Measurements from ENCODE around the gene ADGRA1.
"Not testable (repeated sequence)": the region's sequence is repeated elsewhere in the genome, so short reads cannot be mapped to it uniquely, and the experiment has no call there.

ADGRA1 gene

DNA sequence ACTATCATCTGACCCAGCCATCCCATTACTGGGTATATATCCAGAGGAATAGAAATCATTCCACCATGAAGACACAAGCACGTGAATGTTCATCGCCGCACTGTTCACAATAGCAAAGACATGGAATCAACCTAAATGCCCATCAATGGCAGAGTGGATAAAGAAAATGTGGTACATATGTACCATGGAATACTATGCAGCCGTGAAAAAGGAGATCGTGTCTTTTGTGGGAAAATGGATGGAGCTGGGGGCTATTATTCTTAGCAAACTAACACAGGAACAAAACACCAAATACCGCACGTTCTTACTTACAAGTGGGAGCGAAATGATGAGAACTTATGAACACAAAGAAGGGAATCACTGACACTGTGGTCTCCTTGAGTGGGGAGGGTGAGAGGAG lies 62.5 kb downstream of the ADGRA1 start:
- DNase-seq (ENCODE audit: low read depth): no peak

DNA sequence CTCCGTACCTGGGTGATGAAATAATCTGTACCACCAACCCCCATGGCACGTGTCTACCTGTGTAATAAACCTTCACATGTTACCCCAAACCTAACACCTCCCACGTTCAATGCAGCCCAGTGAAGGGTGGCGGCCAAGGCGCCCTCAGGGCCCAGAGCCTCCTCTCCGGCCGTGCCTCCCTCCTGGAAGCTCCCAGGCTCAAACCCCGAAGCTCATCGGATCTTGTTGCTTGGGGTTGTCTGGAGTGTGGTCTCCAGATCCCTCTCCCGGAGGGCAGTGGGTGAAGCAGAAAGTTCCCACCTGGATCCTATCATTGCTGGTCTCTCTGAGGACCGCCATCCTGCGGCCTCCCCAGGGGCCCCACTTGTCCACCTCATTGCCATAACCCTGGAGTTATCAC lies 62.9 kb downstream of the ADGRA1 start:
- DNase-seq (ENCODE audit: low read depth): no peak

DNA sequence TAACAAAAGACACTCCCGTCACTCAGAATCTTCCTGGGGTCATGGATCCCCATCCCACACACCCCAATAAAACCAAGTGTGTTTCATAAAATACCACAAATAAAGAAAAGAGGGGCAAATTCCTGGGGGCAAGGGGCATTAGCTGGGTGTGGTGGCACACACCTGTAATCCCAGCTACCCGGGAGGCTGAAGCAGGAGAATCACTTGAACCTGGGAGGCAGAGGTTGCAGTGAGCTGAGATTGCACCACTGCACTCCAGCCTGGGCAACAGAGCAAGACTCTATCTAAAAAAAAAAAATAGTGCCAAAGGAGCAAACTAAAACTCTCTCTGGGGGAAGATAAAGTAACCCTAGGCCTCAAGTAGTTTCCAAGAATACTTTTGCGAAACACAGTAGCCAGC lies 63.3 kb downstream of the ADGRA1 start:
- DNase-seq (ENCODE audit: low read depth): not testable (repeated sequence)

DNA sequence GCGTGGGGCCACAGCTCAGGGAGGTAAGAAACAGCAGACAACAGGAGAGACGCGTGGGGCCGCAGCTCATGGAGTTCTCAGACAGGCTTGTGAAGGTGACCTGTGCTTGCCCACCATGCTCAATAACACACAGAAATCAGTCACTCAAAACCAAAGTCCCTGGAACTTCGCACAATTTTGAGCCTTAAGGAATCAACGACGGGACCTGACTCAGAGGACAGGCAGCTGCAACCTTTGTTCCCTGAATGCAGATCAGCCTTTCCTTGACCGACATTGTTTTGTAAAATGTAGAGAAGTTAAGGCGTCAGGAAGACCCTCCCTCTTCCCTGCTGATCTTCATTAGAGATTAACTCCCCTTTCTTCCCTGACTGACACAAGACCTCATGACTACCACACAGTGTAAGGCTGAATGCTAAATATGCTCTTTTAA lies 63.8 kb downstream of the ADGRA1 start:
- peak; percentile 6 for DNase-seq (ENCODE audit: low read depth)

DNA sequence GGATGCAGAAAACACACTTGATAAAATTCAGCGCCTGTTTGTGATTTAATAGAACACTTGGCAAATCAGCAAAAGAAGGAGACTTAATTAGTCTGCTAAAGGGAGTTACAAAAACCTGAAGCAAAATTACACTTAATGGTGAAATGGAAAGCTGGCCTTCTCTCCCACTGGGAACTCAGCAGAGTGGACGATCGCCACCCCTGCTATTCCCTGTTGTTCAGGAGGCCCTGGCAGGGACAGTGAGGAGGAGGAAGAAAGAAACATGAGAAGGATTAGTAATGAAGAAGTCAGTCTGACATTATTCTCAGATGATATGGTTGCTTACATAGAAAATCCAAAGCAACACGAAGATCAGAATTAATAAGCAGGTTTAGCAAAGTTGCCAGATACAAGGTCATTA lies 66.7 kb downstream of the ADGRA1 start:
- DNase-seq (ENCODE audit: low read depth): no peak

DNA sequence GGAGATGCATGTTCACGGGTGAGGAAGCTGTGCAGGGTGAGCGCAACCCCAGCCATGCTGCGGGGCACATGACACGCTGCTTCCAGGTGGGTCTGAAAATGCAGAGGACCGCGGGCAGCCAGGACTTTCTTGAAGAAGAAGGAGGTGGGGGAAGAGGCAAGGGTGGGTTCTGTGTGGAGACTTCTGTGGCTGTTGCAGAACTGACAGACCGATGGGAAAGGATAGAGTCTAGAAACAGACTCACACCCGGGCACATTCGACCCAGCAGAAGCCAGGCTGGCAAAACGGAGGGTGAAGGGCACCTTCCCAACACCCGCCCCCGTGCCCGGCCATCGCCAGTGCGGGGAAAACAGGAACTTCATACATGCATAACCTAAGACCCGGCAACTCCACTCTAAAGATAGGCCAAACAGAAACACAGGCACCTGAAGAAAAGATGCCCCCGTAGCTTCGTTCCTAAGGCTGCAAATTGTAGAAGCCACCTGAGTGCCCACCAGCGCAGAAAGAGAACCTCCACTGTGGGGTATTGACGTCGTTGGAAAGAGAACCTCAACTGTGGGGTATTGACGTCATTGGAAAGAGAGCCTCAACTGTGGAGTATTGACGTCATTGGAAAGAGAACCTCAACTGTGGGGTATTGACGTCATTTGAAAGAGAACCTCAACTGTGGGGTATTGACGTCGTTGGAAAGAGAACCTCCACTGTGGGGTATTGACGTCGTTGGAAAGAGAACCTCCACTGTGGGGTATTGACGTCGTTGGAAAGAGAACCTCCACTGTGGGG lies 67.5 kb downstream of the ADGRA1 start:
- DNase-seq (ENCODE audit: low read depth): no peak

DNA sequence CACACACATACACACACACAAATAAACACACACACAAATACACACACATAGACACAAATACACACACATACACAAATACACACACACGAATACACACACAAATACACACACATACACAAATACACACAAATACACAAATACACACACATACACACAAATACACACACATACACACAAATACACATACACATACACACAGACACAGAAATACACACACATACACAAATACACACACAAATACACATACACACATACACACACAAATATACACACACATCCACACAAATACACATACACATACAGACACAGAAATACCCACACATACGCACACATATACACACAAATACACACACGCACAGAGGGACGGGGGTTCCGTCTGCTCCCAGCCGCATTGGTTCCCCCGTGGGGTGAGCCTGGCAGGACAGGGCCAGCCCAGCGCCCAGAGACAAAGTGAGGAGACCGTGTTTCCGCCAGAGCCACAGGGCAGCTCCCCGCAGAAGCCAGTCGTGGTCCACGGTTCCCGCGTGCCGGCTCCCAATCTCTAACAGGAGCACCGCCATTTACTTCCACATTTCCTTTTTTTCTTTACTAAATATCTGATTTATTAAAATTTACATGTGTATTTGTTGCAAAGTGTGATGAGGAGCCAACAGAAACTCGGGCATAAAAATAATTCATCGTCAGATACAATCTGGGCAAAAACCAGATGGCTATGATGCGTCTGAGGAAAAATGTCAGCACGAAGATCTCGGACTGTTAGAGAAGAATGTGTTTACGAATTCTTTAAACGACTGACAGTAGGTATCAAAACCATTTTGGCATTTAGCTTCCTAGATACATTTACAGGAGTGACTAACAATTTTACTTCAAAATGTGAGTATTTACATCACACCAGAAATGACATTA lies 69.2 kb downstream of the ADGRA1 start:
- peak; percentile 80 for DNase-seq (ENCODE audit: low read depth)

DNA sequence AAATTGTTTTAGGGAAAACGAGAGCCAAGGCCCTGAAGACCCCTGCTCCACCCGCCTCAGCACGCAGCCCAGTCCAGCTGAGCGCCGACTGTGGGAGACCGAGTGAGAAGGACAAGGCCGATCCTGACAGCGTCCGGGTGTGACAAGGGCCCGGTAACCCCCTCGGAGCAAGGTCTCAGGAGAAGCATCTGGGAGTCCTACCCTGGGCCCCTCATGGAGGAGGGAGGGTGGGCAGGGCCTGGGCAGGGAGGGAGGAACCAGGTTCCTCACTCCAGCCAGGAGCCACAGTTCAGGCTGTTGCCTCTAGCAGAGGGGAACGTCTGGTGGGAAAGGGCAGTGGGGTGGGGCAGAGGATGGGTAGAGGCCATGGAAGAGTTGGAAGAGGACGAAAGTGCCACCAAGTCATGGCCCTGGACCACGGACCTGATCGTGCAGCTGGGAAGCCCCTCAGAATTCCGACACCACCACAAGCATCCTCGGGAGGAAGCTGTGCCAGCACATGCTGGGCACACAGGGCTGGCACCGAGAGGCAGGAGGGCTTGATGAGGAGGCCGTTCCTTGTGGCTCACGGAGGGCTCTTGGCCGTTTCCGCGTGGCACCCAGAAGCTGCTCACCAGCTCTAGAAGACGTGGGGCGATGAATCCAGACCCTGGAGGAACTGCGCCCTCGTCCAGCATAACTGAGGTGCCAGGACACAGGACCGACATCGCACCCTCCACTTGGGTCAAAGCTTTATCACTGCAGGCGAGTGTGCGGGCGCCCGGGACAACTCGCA lies 70.1 kb downstream of the ADGRA1 start:
- DNase-seq (ENCODE audit: low read depth): no peak

DNA sequence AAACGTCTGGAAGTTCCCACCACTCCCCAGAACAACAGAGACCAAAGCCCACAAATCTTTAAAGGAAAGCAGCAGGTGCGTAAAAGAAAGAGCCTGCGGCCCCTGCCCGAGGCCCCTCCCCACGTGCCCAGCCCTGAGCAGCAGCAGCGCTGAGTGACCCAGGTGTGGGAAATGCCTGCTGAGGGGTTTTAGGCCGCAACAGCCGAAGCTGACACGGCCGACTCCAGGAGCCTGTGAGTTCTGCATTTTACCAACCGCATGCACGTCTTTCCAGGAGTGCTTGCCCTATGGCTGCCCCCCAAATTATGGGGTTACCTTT lies 70.7 kb downstream of the ADGRA1 start:
- no peak for DNase-seq (ENCODE audit: low read depth)

DNA sequence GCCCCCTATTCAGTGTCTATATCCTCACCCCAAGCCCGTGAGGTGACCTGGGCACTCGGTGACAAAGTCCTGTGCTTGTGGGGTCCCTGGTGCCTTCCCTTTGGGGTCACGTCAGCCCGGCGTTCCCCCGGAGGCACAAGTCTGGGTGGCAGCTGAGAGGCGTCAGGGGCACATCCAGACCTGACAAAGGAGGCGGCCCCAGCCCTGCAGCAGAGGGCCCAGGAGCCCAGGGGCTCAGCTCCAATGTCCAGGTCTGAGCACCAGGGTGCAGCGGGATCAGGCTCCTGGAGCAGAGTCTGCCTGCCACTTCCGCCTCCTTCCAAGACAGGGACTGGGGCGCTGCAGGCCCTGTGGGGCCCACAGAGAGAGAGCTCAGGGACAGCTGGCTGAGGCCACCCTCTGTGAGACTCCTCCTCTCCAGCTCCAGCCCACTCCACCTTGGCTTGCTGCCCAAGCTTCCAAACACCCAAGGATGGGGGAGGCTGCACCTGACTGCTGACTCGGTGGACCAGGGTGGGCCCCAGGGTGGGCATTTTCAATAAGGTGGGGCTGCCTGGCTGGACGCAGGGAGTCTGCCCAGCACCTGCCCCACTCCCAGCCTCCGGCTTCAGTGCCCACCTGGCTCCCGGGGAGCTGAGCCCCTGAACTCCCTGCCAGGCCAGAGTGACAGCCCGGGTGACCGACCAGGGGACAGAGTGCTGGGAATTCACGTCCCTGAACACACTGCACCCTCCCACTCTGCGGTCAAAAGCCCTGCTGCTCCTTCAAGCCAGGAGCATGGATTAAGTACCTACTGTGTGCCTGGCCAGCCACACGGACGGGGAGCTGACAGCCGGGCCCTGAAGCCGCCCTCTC lies 71.3 kb downstream of the ADGRA1 start:
- DNase-seq (ENCODE audit: low read depth): no peak

DNA sequence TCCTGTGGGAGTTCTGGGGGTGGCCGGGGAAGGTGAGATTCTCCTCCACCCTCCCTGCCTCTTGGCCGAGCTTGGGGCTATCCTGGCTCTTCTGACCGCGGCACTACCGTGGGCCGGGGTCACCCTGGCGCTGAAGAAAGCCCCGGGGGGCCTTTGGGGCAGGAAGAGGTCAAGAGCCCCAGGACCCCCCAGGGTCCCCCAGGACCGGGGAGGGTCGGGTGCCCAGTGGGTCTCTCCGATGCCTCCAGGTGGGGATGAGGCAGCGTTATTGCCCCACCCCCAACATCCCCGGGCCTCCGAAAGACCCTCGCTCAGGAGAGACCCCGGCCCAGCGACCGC lies 71.9 kb downstream of the ADGRA1 start:
- no peak for DNase-seq (ENCODE audit: low read depth)

DNA sequence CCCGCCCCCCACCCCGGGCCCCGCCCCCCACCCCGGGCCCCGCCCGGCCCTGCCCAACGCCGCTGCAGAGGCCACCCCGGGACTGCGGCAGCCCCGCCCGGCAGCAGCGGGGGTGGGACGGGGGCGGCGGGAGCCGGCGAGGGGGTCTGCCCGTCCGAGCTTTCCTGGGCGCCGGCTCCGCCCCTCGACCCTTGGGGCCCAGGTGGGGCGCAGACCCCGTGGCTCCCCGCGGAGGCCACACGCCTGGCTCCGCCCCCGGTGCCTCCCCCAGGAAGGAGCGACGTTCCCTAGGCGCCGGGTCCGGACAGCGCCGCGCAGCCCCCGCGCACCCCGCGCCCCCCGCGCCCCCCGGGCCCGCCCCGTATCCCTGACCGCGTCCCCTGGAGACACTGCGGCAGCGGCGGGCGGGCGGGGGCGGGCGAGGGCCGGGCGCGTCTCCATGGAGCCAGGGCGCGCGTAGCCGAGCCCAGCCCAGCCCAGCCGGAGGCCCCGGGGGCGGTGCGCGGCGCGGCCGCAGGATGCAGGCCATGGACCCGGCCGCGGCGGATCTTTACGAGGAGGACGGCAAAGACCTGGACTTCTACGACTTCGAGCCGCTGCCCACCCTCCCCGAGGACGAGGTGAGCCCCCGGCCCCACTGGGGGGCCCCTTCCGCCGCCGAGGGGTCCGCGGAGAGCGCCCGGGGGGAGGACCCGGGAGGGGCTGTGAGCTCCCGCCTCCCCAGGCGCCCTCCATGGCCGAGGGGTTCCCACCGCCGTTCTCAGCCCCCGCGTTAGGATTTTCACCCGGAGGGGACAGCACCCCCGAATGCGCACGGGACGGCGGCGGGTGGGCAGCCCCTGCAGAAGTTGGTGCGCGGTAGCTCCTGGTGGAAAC lies 72.5 kb downstream of the ADGRA1 start, which contains the start of gene KNDC1:
Gene KNDC1 (plus strand): TSS at position 270 of the 876 bp plus-strand sequence. CDS start 249 bp downstream, at position 519.
- DNase-seq (ENCODE audit: low read depth): no peak

DNA sequence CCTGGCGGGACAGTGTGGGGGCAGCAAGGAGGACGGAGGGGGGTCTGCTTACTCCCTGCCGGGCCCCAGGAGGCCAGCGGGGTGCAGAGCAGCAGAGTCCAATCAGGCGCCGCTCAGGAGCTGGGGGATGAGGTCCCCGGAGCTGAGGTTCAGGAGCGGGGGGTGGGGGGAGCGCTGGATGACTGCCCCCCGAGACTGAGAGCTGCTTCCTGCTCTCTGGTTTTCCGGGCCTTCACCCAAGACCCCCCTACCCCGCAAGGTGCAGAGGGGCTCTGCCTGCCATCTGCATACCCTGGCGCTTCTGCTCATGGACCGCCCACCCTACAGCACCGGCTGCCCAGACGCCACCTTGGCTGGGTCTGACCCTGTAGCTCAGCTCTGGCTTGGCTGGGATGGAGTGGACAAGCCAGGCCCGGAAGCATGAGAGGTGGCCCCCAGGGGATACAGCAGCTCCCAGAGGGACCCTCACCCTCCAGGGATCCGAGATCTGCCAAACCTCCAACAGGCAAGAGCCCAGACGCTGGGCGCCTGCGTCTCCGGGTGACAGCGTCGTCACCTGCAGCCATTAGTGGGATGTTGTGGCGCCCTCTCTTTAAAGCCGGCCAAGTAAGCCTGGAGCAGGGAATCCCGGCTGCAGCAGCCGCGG lies 73.2 kb downstream of the ADGRA1 start:
- DNase-seq (ENCODE audit: low read depth): no peak

DNA sequence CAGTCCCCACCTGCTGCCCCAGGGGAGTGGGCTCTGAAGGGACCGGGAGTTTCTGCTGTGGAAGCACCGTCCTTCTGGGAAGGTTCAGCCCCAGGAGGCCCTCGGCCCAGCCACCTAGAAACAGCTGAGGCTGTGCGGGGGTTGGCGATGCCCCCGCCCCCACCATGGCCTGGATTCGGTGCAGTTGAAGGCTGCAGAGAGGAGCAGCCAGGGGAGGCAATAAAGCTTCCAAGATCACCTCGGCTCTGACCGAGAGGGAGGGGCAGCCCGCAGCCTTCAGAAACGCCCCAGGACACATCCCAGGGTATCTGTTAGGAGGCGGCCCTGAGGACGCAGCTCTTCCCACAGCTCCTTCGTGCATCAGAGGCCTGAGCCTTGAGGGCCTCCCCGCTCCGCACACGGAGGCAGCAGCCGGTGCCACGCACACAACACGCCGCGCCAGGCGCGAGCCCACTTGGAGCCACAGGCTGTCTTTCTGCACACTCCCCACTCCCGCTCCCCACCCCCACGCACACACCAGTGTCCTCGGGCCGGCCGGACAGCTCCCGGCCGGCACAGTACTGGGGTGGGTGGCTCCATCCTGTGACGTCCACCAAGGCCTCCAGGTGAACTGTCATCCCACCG lies 73.9 kb downstream of the ADGRA1 start:
- no peak for DNase-seq (ENCODE audit: low read depth)

DNA sequence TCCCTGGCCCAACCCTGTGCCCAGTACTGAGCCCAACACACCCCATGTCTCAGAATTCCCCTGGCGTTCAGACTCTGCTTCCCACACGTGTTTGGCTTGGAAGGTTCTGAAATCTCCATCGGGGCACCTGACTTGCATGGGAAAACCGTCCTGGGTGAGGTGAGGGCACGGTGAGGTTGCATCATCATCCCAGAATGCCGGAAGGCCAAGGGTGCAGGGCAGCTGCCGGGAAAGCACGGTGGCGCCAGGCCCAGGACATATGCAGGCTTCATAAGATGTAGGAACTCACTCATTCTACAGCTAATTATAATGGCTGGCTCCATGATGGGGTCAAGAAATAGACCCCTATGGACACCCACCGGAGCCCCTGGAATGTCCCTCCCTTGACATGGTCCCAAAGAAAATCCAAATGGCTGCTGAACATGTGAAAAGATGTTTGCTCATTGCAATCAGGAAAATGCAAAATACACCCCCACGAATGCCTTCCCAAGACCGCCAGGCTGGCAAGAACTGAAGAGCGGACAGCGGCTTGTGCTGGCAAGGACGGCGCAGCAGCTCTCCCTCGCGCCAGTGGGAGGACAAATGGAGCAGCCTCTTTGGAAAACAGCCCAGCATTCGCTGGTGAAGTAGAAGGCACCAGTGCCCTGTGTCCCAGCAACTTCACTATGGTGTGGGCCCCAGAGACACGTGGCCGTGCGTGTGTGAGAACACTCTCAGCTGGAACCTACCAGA lies 74.6 kb downstream of the ADGRA1 start:
- peak; percentile 33 for DNase-seq (ENCODE audit: low read depth)

DNA sequence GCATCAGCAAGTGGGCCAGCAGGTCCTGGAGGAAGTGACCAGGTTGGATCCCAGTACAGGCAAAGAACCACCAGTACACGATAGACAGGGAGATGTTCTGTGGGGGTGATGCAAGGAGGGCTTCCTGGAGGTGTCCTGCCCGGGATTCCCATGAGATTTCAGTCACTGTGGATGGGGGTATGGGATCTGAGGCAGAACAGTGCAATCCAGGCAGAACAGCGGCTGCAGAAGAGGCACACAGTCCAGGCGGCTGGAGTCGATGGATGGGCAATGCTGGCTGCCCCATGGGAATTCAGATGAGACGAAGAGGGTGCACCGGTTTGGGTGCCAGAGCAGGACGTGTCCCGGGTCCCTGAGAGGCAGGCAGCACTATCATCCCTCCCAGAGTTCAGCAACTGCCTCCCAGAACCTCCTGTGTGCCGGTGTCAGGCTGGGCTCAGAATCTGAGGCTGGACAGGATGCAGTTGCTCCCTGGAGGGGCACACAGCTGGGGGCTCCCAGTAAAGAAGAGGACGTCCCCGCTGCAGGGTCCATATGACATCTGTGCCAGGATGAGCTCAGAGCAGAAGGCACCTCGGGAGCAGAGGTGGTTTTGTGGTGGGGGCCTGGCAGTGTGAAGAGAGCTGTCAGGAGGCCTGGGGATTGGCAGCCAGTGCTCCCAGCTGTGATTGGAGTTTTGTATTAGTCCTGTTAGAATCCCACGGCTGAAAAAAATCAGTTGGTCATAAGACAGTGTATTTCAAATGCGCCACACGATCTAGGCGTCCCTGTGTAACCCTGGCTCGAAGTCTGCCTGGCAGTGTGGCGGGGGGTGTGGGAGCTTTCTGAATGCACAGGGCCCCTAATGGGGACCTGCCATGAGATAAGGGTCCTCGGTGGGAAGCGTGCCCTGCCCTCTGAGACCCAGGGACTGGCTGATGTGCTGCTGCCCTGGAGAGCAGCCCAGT lies 75.5 kb downstream of the ADGRA1 start:
- DNase-seq (ENCODE audit: low read depth): no peak

DNA sequence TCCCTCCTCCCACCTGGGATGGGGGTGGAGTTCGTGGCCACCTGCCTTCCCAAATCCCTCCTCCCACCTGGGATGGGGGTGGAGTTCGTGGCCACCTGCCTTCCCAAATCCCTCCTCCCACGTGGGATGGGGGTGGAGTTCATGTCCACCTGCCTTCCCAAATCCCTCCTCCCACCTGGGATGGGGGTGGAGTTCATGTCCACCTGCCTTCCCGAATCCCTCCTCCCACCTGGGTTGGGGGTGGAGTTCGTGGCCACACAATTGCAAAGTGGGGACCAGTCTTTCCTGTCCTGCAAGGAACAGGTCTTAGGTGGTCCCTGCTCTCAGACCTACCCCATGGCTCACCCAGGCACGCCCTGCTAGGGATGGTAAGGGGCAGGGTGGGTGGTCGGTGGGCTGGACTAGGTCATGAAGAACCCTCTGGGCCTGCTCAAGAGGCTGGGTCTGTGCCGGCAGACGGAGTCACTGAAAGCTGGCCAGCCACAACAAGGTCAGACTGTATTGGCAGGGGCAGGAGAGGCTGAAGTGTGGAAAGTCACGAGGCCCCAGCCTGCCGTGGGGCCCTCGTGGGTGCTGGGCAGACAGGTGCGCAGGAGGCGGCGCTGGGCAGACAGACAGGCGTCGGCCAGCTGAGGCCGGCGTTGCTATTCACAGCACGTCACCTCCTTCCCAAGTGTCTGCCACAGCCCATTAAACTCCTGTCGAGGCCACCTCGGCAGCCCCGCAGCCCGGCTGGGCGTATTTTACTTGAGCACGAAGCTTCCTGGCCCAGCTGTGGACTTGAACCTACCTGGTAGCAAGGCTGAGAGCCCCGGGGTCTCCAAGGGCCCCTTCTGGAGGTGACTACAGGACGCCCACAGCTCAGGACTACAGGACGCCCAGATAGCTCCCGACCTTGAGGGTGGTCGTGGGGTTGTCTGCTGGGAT lies 76.4 kb downstream of the ADGRA1 start:
- DNase-seq (ENCODE audit: low read depth): no peak
